K562 (cell line): ENCODE measurements around the gene TBL2. TPM values are rescaled to one million over a fixed set of nuclear protein-coding genes. Genes with fewer than 3 reads are reported as not detected.
A peak's percentile ranks its signal among the peaks of the same experiment; 100 is the strongest.

Experiments used
- ADNP ChIP-seq: fragments of 200-800 bp; sonication (Bioruptor generic); IDR thresholded peaks from 2 replicates; pipeline ENCODE4 v1.6.1; 2016; ENCODE audit warnings: missing genetic modification characterization, missing compliant biosample characterization
- CREM ChIP-seq: IDR thresholded peaks from 2 replicates; pipeline ENCODE4 v1.6.1; 2014; ENCODE audit warnings: antibody characterized with exemption, low read depth
- GTF2F1 ChIP-seq: IDR thresholded peaks from 2 replicates; pipeline ENCODE4 v1.6.1; 2011; ENCODE audit warnings: low read depth, low read length, improper control_type of control experiment
- HDAC2 ChIP-seq: fragments of 450-650 bp; IDR thresholded peaks from 2 replicates; pipeline ENCODE4 v1.6.1; 2016; ENCODE audit warnings: mild to moderate bottlenecking
- MEF2A ChIP-seq: IDR thresholded peaks from 2 replicates; pipeline ENCODE4 v1.6.1; 2011; ENCODE audit warnings: low read depth, mild to moderate bottlenecking, low read length, moderate library complexity; ENCODE audit not compliant: control insufficient read depth
- RNF2 ChIP-seq: sonication (generic); IDR thresholded peaks from 2 replicates; pipeline ENCODE4 v1.6.1; 2016
- SIRT6 ChIP-seq: IDR thresholded peaks from one replicate; pipeline ENCODE4 v1.6.1; 2012; ENCODE audit warnings: low read depth, mild to moderate bottlenecking, control low read depth, inconsistent platforms, low read length, moderate library complexity
- ZBTB1 ChIP-seq: sonication (generic); formaldehyde crosslinking; IDR thresholded peaks from 2 replicates; pipeline ENCODE4 v1.8.1; 2023; ENCODE audit warnings: missing genetic modification reagents, low read depth, mild to moderate bottlenecking, borderline replicate concordance
- ZFP1 ChIP-seq: fragments of 450-650 bp; formaldehyde crosslinking; IDR thresholded peaks from 2 replicates; pipeline ENCODE4 v1.4.0; 2020; ENCODE audit warnings: mild to moderate bottlenecking, mixed read lengths
- ZNF197 ChIP-seq: fragments of 200-800 bp; sonication (Bioruptor generic); IDR thresholded peaks from 2 replicates; pipeline ENCODE4 v1.6.1; 2016; ENCODE audit warnings: low read depth, missing genetic modification characterization, missing compliant biosample characterization
- ZNF407 ChIP-seq: fragments of 450-650 bp; IDR thresholded peaks from 2 replicates; pipeline ENCODE4 v1.6.1; 2016; ENCODE audit warnings: low read depth
- ZNF41 ChIP-seq: fragments of 250-450 bp; sonication (Bioruptor Pico); conservative IDR thresholded peaks from 2 replicates; pipeline ENCODE4 v1.4.0; 2020; ENCODE audit warnings: mild to moderate bottlenecking
- ZNF444 ChIP-seq: fragments of 250-450 bp; sonication (Bioruptor Pico); IDR thresholded peaks from 2 replicates; pipeline ENCODE4 v1.4.0; 2020; ENCODE audit warnings: mild to moderate bottlenecking, moderate library complexity
- ZNF512 ChIP-seq: IDR thresholded peaks from 2 replicates; pipeline ENCODE4 v1.6.1; 2016; ENCODE audit warnings: missing genetic modification characterization, missing compliant biosample characterization
- ZNF830 ChIP-seq: fragments of 250-450 bp; sonication (Bioruptor Pico); IDR thresholded peaks from 2 replicates; pipeline ENCODE4 v1.5.0; 2021; ENCODE audit warnings: mild to moderate bottlenecking
- polyA plus RNA-seq, 8 experiments: library from polyadenylated mRNA; depleted of rRNA in 4 of 8; stranded (reverse) in 5 of 8; unstranded in 3 of 8; fragments of >200 nt; fragmentation: Nextera tagmentation in 2 of 8; fragmentation: Illumina TruSeq in 1 of 8; extraction: Ambion mirVana in 2 of 8; extraction: Trizol in 1 of 8; gene quantifications; 2 replicates each; pipeline versions ENCODE4 v1.2.1 to v1.2.3, GENCODE V29; 2011 to 2014; ENCODE audit warnings: inconsistent platforms in 1 of 8, missing spikeins in 1 of 8
- total RNA-seq, 7 experiments: library from RNA; depleted of rRNA in 6 of 7; stranded (reverse); fragments of >200 nt in 6 of 7; fragmentation: Illumina TruSeq in 2 of 7; extraction: Trizol in 2 of 7; gene quantifications; 2 replicates each; pipeline versions ENCODE4 v1.2.1 to v1.2.3, GENCODE V29; 2011 to 2021; ENCODE audit warnings: low replicate concordance in 1 of 7

TBL2 gene
- total and polyA plus RNA-seq, 9 of the 15 experiments (the other 6 are each of a cell fraction or from before 2014, with no cell fraction given) = 2.5 to 123 (median 49.2) TPM

GRCh38 chr7:73622909-73623797, 44.8 kb upstream of the TBL2 start (continued):
- no peak for TF ChIP-seq ZNF407
- no peak for TF ChIP-seq ZNF197 (CRISPR knock-in tag)
- no peak for TF ChIP-seq ADNP (tag)
- no peak for TF ChIP-seq SIRT6
- no peak for TF ChIP-seq ZNF444 (CRISPR knock-in tag)
- 0 out of 2 replicates have a peak, but pooled peaks have one; percentile 18 for TF ChIP-seq HDAC2
- no peak for TF ChIP-seq MEF2A
- no peak; the same call in 1 of the 2 replicates for TF ChIP-seq CREM
- no peak for TF ChIP-seq ZFP1 (CRISPR knock-in tag)
- TF ChIP-seq ZNF41 = no peak
- TF ChIP-seq GTF2F1 = no peak
- no peak for TF ChIP-seq ZNF830 (CRISPR knock-in tag)
- TF ChIP-seq ZBTB1 (CRISPR knock-in tag) = no peak
- TF ChIP-seq RNF2 = peak; percentile 76; the same call in 1 of the 2 replicates
- TF ChIP-seq ZNF512 = no peak
